ENCODE data around the gene HYKK. TPM values are rescaled to one million over a fixed set of nuclear protein-coding genes. Genes with fewer than 3 reads are reported as not detected.

Gene HYKK
- total RNA-seq = 1 to 10 TPM; 5.8 to 8.6 (median 7.6) TPM

- H3K27ac ChIP-seq (replicated peaks in 1 of 4) = peak within 1 kb of the TSS; percentile 73 to 86 (median 80)
- peak; percentile 69 to 74 for TF ChIP-seq POLR2AphosphoS5 (IDR thresholded peaks at IDR 0.05)
- no peak for TF ChIP-seq EP300 (IDR thresholded peaks at IDR 0.05)
- TF ChIP-seq CTCF (IDR thresholded peaks at IDR 0.05) = peak in 2 of 3 experiments; percentile 9 to 28
- TF ChIP-seq POLR2A (IDR thresholded peaks at IDR 0.05; ENCODE audit: low read depth) = no peak
- H3K4me3 ChIP-seq = peak within 1 kb of the TSS; percentile 75 to 83 (median 82)
- no peaks in the 10 kb centered on the region for H3K27me3 ChIP-seq
- WGBS = 2% methylated on average over 55 of the region's 63 CpGs
- no peaks in the 10 kb centered on the region for H3K36me3 ChIP-seq
- no peaks in the 10 kb centered on the region for H3K9me3 ChIP-seq
- peaks cover 7 to 17% (median 13%) of the 10 kb centered on the region in 4 donors for H3K4me1 ChIP-seq
- intact Hi-C loops (cut with DNase I) = no loop called here
- peak; percentile 98 for DNase-seq (ENCODE audit: extremely low spot score)
Observed at GRCh38 chr15:78506971-78507830, at the start of gene HYKK. Gene HYKK (plus strand): TSS chr15:78507577. CDS start chr15:78513089, 5,512 bp downstream.

GRCh38 chr15:78460737-78461136 is 46.6 kb upstream of the HYKK start:
- TF ChIP-seq EP300 (IDR thresholded peaks at IDR 0.05) (no peak), POLR2A (IDR thresholded peaks at IDR 0.05; ENCODE audit: low read depth) (no peak), POLR2AphosphoS5 (IDR thresholded peaks at IDR 0.05) (no peak), CTCF (IDR thresholded peaks at IDR 0.05) (no peak)
- H3K27ac ChIP-seq (replicated peaks in 1 of 4) = no peak overlapping the region
- intact Hi-C loops (cut with DNase I) = no loop called here
- DNase-seq (ENCODE audit: extremely low spot score) = no peak
- 83% methylated on average over 4 of the region's 4 CpGs for WGBS
- H3K27me3 ChIP-seq = no peaks in the 10 kb centered on the region
- H3K36me3 ChIP-seq = peaks cover 0 to 30% (median 23%) of the 10 kb centered on the region in 4 donors
- no peaks in the 10 kb centered on the region for H3K9me3 ChIP-seq
- H3K4me1 ChIP-seq = peaks cover 16 to 44% (median 42%) of the 10 kb centered on the region in 4 donors
- H3K4me3 ChIP-seq = no peak overlapping the region

GRCh38 chr15:78461171-78461888 is 46.0 kb upstream of the HYKK start:
- no peak for DNase-seq (ENCODE audit: extremely low spot score)
- Histone ChIP-seq H3K4me1 (peaks cover 10 to 38% (median 36%) of the 10 kb centered on the region in 4 donors), H3K4me3 (no peak overlapping the region), H3K9me3 (no peaks in the 10 kb centered on the region), H3K27me3 (no peaks in the 10 kb centered on the region), H3K27ac (replicated peaks in 1 of 4) (no peak overlapping the region), H3K36me3 (peaks cover 4 to 36% (median 28%) of the 10 kb centered on the region in 4 donors)
- intact Hi-C loops (cut with DNase I) = no loop called here
- 30% methylated on average over 3 of the region's 3 CpGs for WGBS
- TF ChIP-seq CTCF (IDR thresholded peaks at IDR 0.05) (no peak), POLR2AphosphoS5 (IDR thresholded peaks at IDR 0.05) (no peak), POLR2A (IDR thresholded peaks at IDR 0.05; ENCODE audit: low read depth) (no peak), EP300 (IDR thresholded peaks at IDR 0.05) (no peak)

- Histone ChIP-seq H3K27me3 (no peaks in the 10 kb centered on the region), H3K36me3 (peaks cover 44 to 98% (median 91%) of the 10 kb centered on the region in 4 donors), H3K9me3 (no peaks in the 10 kb centered on the region), H3K4me1 (peaks cover 0 to 4% (median 0%) of the 10 kb centered on the region in 4 donors), H3K27ac (replicated peaks in 1 of 4) (no peak overlapping the region), H3K4me3 (no peak overlapping the region)
- TF ChIP-seq CTCF (IDR thresholded peaks at IDR 0.05) (no peak), POLR2A (IDR thresholded peaks at IDR 0.05; ENCODE audit: low read depth) (no peak), POLR2AphosphoS5 (IDR thresholded peaks at IDR 0.05) (no peak), EP300 (IDR thresholded peaks at IDR 0.05) (no peak)
- WGBS = 94% methylated on average over 1 of the region's 1 CpG
- intact Hi-C loops (cut with DNase I) = no loop called here
- no peak for DNase-seq (ENCODE audit: extremely low spot score)
Observed at GRCh38 chr15:78469031-78469430, 38.3 kb upstream of the HYKK start.
